ENCODE measurements around the gene VSTM4. TPM values are rescaled to one million over a fixed set of nuclear protein-coding genes. Genes with fewer than 3 reads are reported as not detected.
A peak's percentile ranks its signal among the peaks of the same experiment; 100 is the strongest.

The VSTM4 gene
- total RNA-seq, 1 donor from 2014 or later = 19.5 TPM

DNA sequence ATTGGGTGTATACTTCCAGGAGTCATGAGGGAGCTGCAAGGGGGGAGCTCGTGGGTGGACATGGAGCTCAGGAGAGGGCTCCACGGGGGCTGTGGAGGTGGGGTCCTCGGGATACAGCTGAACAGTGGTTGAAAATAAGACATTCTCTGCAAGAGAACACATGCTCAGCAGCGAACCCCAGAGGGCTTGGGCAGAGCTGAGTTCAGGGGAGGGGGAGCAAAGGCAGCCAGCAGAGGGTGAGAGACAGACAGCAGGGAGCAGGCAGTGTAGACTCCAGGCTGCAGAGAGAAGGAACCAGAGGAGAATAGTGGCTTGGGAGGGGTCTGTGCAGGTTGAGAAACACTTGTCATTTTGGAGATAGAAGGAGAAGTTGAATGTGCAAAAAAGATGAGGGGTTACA is 102.7 kb downstream of the VSTM4 start:
- peaks cover 10% of the 10 kb centered on the region for H3K4me1 ChIP-seq
- no peak for ATAC-seq
- TF ChIP-seq, protein P1, sequence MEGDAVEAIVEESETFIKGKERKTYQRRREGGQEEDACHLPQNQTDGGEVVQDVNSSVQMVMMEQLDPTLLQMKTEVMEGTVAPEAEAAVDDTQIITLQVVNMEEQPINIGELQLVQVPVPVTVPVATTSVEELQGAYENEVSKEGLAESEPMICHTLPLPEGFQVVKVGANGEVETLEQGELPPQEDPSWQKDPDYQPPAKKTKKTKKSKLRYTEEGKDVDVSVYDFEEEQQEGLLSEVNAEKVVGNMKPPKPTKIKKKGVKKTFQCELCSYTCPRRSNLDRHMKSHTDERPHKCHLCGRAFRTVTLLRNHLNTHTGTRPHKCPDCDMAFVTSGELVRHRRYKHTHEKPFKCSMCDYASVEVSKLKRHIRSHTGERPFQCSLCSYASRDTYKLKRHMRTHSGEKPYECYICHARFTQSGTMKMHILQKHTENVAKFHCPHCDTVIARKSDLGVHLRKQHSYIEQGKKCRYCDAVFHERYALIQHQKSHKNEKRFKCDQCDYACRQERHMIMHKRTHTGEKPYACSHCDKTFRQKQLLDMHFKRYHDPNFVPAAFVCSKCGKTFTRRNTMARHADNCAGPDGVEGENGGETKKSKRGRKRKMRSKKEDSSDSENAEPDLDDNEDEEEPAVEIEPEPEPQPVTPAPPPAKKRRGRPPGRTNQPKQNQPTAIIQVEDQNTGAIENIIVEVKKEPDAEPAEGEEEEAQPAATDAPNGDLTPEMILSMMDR (IDR thresholded peaks at IDR 0.05) = no peak
- H3K27ac ChIP-seq = no peak overlapping the region
- intact Hi-C loops (cut with DNase I) = no loop called here
- peak; percentile 52 for DNase-seq
- H3K9me3 ChIP-seq = no peaks in the 10 kb centered on the region
- no peaks in the 10 kb centered on the region for H3K27me3 ChIP-seq
- H3K4me3 ChIP-seq = no peak overlapping the region
- no peaks in the 10 kb centered on the region for H3K36me3 ChIP-seq

DNA sequence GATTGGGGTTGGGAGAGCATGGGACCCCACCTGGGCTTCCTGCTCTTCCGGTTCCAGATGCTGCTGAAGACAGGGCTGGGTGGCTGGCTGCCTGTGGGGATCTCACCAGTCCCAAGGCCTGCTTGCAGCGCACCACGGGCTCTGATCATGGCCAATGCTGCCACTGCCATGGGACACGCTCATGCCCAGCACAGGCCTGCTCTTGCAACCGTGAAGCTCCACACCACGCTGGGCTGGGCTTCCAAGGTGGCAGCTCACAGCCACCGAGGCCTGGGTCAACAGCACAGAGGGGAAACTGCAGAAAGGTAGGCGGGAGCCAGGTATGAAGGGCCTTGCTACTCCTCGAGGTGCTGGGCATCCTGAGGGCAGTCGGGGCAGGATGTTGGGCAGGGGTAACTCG is 103.6 kb downstream of the VSTM4 start:
- ATAC-seq = no peak
- intact Hi-C loops (cut with DNase I) = no loop called here
- H3K4me1 ChIP-seq = peaks cover 10% of the 10 kb centered on the region

DNA sequence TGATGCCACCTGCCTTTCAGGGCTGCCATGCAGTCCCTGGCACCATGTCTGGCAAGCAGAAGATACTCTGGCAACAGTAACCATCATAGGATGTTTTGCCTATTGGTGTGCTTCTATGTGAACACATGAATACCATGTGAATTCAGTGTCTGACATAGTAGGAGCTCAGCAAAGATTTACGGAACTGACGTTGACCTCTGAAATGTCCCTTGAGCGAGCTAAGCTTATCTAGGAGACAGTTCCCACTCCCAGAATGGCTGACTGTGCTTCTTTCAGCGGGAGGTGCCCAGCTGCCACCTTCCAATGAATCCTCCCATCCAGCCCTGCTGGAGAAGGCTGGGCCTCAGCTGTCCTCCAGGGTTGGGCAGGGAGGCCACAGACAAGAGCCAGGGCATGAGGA is 104.5 kb downstream of the VSTM4 start:
- peak; percentile 28 for DNase-seq
- no peak for ATAC-seq
- intact Hi-C loops (cut with DNase I) = no loop called here

More for the DNA sequence above, 103.6 kb downstream of the VSTM4 start:
- no peak overlapping the region for H3K27ac ChIP-seq
- peak; percentile 58 for DNase-seq
- H3K4me3 ChIP-seq = no peak overlapping the region
- H3K36me3 ChIP-seq = no peaks in the 10 kb centered on the region
- TF ChIP-seq, protein P1 (IDR thresholded peaks at IDR 0.05) = no peak
- no peaks in the 10 kb centered on the region for H3K9me3 ChIP-seq
- no peaks in the 10 kb centered on the region for H3K27me3 ChIP-seq

DNA sequence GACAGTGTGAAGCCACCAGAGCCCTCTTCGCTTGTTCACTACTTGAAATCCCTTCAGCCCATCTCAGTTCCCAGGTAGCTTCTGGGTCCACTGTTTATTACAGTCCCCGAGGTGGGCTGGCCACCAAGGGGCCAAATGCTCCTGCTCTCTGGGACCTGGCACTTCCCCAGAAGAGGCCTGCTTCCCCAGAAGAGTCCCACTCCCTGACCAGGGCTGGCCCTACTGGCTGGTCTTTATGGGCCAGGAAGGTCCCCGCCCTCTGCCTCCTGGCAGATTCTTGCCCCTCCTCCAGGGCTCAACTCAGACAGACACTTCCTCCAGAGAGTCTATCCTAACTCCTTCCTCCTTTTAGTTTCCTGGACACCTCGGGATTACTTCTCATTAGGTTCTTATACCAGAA is 105.0 kb downstream of the VSTM4 start:
- TF ChIP-seq, protein P1 (IDR thresholded peaks at IDR 0.05) = no peak
- Histone ChIP-seq H3K27ac (no peak overlapping the region), H3K4me3 (no peak overlapping the region), H3K4me1 (peaks cover 10% of the 10 kb centered on the region), H3K36me3 (no peaks in the 10 kb centered on the region), H3K27me3 (no peaks in the 10 kb centered on the region), H3K9me3 (no peaks in the 10 kb centered on the region)
- DNase-seq (peak; percentile 58), ATAC-seq (peak; percentile 54)
- intact Hi-C loops (cut with DNase I) = no loop called here

More for the DNA sequence above, 104.5 kb downstream of the VSTM4 start:
- Histone ChIP-seq H3K9me3 (no peaks in the 10 kb centered on the region), H3K4me1 (peaks cover 10% of the 10 kb centered on the region), H3K27me3 (no peaks in the 10 kb centered on the region), H3K36me3 (no peaks in the 10 kb centered on the region), H3K4me3 (no peak overlapping the region), H3K27ac (no peak overlapping the region)
- TF ChIP-seq, protein P1 (IDR thresholded peaks at IDR 0.05) = no peak

DNA sequence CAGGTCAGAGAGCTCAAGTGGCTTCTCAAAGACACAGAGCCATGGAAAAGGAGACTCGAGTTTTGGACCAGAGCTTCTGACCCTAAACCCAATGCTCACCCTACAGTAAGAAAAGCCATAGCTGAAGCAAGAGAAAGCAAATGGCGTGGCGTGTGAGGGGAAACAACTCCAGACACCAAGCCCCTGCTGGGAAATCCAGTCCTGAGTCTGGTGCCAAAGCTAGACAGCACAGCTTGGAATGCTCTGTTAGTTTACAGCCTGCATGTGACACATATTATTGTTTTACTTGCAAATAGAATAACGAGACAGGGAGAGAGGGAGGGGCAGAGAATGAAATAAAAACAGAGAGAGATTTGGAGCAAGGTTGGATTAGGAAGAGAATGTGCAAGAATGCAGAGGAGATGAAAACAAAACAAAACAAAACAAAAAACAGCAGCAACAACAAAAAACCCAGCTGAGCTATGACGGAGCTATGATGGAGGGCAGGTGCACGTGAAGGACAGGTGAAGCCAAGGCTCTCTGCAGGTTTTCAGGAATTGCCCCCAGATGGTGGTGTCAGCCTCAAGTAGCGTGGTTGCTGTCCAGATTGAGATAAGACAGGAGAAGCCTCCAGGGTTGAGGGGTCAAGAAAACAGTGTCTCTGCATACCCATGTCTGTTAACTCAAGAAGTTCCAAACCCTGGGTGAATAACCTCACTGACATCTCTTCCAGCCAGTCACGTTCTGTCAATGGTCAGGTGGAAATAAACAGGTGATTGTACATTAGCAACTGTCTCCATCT is 105.9 kb downstream of the VSTM4 start:
- DNase-seq = no peak
- intact Hi-C loops (cut with DNase I) = no loop called here
- TF ChIP-seq, protein P1 (IDR thresholded peaks at IDR 0.05) = no peak
- Histone ChIP-seq H3K27me3 (no peaks in the 10 kb centered on the region), H3K9me3 (no peaks in the 10 kb centered on the region), H3K4me3 (no peak overlapping the region), H3K36me3 (no peaks in the 10 kb centered on the region), H3K27ac (peak overlapping the region; percentile 63), H3K4me1 (peaks cover 10% of the 10 kb centered on the region)
- no peak for ATAC-seq
